NCI-H345 treated with DMSO at 0.1 percent for 48 hours (cell line): ENCODE results near the gene TRIM52.
"Not testable (repeated sequence)": the region's sequence is repeated elsewhere in the genome, so short reads cannot be mapped to it uniquely, and the experiment has no call there.

ENCODE experiments used
- DNase-seq: peaks from one replicate; lab custom pipeline; 2025; ENCODE audit not compliant: unreplicated experiment; lab: John Stamatoyannopoulos, UW

Gene TRIM52

DNA sequence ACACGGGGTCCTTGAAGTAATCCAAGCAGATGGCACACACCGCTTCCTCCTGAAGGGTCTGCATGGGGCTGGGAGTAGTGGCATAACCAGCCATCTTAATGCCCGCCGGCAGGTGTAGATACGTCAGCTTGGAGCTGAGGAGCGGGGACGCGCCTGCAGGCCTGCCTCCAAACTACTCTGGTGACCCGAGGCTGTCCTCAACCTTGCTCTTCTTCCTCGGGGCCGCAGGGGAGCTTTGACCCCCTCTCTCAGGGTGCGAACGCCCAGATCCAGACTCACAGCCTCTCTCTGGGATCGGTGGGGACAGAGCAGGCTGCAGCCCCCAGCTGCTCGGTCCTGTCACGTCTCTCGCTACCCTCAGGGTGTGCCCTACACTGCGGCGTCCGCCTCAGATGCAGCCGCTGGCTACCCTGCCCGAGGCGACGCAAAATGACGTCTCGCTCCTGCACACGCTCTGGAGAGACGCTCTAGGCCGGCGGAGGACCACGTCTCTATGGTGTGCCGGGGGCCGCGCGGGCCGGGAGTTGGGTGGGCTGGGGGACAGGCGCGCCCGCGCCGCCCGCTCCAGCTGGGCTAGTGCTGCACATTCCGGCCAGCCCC lies at the start of gene TRIM52:
TRIM52 (minus strand) TSS at position 424 of the 600 bp plus-strand sequence; CDS start at position 94, 330 bp downstream.
- DNase-seq: no peak

DNA sequence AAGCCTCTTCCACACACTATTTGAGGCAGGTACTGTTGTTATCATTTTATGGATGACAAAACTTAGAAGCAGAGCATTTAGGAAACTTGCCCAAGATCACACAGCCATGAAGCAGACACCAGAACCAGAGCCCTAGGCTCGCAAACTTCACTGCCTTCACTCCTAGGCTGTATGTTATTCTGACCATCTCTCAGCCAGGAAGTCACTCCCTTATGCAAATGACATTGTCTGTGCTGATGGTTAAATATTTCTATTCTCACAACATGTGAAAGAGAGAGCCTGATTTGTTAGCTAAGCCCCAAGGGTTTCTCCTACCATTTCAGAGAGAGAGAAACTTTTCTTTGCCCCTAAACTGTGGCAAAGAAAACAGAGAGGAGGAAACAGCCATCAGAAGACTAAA lies 26.4 kb upstream of the TRIM52 start:
- not testable (repeated sequence) for DNase-seq

DNA sequence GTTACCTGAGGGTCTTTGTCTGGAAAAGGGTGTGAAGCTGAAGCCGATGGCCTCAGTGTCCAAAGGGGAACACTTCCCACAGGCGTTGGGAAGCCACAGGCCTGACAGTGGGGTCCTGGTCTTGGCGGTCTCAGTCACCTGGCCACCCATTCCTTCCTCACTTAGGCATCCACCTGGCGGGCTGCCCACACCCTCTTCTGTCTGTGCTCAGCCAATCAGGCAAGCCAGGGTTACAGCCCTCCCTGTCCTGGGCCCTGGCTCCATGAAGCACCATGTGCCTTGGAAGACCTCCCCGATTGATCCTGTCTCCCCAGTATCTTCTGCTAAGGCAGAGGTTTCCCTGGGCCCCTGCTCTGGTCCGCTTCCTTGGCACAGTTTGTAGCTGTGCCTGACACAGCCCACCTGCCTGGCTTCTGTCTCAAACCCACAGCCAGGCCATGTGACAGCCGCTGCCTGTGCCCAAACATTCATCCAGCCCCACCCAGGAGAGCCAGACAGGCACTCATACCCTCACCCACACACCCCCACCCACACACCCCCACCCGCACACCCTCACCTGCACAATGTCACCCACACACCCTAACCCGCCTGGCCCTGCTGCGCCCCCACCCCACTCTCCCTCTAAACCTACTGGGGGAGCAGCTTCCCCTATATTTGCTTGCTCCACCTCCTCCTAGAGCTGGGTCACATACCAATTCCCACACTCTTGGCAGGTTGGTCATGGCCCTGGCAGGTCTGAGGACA lies 25.2 kb upstream of the TRIM52 start:
- DNase-seq: not testable (repeated sequence)

DNA sequence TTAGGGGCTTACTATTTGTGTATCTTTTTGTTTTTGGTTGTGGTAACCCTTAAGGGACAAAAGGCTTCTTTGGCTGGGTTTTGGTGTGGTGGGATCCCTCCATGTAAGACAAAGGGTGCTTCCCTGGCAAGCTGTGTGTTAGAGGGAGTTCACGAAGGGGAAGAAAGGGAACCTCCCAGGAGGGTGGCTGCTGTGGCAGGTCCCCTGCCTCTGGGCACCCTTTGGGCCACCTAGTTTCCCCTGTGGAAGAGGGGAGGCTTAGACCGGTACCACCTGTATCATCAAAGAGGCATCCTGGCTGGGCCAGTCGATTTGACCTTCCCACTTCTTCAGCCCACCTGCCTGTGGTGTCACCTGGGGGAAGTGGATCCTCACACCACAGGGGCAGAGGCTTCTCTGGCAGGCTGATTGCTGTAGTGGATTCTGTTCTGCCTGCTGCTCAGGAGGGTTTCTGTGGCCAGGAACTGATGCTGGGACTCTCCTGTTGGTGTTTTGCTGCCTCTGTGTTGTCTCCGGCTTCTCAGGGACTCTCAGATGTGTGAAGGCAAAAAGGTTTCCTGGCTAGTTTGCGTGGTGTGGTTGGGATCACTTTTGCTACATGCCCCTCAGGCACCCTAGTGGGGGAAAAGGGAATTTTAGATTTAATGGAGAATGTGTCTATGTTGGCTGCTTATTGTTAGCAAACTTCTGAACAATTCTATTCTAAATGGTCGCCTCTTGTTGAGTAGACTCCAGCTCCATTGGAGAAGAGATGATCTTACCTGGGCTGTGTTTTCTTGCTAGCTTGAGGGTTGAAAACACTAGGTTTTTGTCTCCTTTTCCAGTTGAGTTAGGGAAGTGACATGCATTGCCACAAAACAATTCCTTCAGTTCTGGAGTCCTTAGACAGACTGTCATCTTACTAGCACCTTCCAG lies 23.2 kb upstream of the TRIM52 start:
- DNase-seq: not testable (repeated sequence)

DNA sequence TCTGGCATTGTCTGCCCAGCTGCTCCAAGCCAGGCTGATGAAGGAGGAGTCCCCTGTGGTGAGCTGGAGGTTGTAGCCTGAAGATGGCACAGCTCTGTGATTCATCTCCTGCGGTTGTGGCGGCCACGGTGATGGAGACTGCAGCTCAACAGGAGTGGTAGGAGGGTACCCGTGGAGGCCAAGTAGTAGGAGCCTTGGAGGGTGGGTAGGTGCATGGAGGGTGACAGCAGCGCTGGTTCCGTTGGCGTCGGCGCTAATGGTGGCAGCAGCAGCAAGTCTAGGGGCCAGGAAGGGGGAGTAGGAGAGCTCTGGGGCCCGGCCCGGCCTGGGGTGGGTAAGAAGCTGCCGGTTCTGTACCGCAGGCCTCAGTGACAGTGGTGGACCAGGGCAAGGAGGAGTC lies 22.4 kb upstream of the TRIM52 start:
- DNase-seq: no peak

DNA sequence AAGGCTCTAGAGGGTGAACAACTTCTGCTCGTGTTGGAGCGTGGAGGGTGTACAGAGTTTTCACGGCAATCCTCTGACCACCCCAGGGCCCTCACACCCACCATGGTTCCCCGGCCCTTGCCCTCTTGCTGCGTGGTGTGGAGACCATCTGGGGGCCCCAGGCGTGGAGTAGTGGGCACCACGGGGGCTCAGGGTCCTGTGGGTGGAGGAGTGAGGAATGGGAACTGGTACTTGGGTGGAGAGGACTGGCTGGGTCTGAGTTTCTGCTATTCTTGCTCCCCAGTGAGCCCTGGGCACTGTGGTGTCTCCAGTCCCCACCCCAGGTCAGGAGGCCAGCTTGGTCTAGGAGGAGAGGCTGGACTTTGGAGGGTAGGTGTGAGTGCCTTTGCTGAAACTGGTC lies 21.9 kb upstream of the TRIM52 start:
- no peak for DNase-seq

DNA sequence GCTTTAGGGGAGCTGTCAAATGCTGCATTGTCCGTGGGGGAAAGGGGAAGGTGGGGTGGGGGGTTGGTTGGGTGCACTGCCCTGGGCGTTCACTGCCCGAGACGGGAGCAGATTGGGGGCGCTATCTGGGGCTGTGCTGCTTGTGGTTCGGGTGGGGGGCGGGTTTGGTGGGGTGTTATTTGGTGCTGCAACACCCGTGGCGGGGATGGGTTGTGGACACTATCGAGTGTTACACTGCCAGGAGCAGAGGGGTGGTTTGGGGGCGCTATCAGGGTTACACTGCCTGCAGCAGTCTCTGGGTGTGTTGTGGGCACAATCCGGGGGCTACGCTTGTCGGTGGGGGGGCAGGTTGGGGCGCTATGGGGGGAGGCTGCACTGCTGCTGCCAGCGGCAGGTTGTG lies 21.5 kb upstream of the TRIM52 start:
- DNase-seq: not testable (repeated sequence)

DNA sequence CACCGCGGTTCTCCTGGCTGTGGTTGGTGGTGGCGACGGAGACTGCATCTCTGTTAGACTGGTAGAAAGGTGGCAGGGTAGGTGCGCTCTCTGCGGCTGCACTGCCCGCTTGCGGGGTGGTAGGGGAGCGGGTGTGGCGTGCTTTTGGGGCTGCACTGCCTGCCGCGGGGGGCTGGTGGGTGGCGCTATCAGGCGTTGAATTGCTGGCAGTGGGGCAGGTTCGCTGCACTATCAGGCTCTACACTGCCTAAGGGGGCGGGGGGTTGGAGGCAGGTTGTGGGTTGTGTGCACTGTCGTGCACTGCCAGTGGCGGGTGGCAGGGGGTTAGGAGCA lies 21.0 kb upstream of the TRIM52 start:
- DNase-seq: no peak

DNA sequence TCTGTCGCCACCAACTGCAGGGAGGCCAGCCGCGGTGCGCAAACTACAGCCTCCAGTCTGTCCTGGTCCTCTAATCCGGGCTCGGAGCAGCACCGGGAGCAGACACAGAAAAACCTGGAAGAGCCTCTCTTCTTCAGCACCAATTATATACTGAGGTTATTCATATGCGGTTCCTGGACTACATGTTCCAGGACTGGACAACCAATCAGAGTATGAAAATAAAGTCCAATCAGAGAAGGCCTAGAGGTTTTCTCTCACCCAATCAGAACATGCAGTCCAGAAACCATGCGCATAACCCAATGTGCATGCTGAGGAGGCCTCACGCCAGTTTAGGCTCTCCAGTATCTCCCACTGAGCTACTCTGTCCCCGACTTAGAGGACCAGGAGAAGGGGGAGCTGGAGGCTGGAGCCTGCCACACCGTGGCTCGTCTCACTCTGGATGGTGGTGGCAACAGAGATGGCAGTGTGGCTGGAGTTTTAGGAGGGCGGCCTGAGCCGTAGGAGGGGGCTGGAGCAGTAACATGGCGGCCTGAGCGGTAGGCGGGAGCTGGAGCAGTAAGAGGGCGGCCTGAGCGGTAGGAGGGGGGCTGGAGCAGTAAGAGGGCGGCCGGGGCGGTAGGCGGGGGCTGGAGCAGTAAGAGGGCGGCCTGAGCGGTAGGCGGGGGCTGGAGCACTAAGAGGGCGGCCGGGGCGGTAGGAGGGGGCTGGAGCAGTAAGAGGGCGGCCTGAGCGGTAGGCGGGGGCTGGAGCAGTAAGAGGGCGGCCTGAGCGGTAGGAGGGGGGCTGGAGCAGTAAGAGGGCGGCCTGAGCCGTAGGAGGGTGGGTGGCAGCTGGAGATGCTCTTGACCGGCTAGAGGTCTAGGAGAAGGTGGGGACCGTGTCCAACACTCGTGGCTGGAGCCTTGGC lies 20.4 kb upstream of the TRIM52 start:
- DNase-seq: no peak

DNA sequence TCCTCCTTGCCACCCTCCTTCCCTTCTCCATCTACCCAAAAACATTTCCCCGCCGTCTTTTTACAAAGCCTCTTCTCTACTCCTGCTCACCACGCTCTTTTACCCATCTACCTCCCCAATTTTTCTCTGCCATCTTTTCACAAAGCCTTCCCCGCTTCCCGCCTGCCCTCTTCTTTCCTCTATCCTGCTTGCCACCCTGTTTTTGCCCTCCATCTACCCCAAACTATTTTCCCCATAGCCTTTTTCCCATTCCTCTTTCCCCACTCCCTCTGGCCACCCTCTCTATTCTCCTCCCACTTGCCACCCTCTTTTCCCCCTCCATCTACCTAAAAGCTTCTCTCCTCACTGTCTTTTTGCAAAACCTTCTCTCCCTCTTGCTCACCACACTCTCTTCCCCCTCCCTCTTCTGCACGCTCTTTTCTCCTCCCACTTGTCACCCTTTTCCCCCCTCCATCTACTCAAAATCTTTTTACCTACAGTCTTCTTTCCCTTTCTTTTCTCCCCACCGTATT lies 19.4 kb upstream of the TRIM52 start:
- DNase-seq: no peak

DNA sequence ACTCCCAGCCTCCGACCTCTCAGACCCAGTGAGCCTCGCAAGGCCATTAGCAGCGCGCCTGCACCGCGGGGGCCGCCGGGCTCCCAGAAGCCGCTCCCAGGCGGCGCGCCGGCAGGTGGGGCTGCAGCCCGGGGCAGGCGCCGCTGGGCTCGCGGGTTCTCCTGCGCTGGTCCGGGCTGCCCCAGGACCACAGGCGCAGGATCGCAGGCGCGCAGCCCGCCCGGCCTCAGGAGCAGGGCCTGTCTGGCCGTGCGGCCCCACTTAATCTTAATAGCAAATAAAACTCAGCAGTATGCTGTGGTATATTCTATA lies 12.4 kb upstream of the TRIM52 start:
- not testable (repeated sequence) for DNase-seq

DNA sequence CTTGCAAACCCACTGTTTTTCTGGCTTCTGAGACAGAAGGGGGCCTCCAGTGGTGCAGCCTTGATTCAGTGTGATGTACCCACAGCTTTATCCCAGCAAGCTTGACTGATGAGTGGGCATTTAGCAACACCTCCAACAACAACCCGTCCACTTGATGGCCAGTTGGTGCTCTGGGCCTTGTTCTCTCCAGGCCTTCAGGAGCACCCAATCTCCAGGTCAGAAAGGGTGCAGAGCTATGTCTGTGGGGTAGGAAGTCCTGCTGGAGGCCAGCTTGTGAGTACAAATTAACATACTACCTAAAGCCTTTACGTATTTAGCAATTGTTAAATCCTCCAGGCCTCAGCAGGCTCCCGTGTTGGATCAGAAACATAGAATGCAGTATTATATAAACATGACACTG lies 10.1 kb upstream of the TRIM52 start:
- no peak for DNase-seq

DNA sequence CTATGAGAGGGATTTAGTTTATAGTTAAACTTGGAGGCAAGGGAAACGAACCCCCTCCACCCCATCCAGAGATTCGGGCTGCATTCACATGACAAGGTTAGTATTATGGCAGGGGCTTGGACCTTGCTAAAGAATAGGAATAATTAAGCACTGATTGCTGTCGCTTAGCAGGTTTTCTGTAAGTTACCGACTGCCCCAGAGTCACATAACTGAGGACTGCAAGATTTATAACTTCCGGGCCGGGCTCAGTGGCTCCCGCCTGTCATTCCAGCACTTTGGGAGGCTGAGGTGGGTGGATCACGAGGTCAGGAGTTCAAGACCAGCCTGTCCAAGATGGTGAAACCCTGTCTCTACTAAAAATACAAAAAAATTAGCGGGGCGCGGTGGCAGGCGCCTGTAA lies 7.0 kb upstream of the TRIM52 start:
- DNase-seq: not testable (repeated sequence)

DNA sequence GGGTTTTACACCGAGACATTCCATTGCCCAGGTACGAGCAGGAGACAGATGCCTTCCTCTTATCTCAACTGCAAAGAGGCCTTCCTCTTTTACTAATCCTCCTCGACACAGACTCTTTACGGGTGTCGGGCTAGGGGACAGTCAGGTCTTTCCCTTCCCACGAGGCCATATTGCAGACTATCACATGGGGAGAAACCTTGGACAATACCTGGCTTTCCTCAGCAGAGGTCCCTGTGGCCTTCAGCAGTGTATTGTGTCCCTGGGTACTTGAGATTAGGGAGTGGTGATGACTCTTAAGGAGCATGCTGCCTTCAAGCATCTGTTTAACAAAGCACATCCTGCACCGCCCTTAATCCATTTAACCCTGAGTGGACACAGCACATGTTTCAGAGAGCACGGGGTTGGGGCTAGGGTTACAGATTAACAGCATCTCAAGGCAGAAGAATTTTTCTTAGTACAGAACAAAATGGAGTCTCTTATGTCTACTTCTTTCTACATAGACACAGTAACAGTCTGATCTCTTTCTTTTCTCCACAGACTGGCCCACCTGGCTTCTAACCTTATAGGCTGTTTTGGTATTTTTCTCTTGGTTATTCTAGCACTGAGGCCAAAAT lies 6.5 kb upstream of the TRIM52 start:
- not testable (repeated sequence) for DNase-seq

DNA sequence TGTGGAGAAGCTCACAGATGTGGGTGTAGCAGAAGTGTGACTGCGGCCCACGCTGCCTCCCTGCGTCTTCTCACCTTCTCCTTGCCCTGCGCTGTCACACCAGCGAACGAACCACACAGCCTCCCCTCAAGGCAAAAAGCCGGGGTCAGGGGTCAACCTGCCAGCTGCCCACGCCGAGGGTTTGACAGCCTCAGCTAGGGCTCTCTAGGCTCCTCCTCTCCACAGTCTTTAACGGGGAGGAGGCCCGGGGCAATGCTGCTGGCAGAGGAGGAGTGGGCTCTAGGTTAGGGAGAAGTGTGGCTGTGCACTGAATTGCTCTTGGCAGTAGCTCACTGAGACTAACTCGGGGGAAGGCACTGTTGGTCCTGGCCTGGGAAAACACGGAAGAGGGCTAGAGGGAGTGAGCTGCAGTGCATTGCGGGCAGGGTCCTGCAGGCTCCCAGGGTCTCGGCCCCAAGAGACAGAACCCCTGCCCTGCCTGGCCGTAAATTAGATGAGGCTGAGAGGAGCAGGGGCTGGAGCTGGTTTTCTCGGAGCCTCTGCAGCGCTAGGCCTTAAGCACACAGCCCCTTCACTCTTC lies 4.2 kb upstream of the TRIM52 start:
- DNase-seq: no peak

DNA sequence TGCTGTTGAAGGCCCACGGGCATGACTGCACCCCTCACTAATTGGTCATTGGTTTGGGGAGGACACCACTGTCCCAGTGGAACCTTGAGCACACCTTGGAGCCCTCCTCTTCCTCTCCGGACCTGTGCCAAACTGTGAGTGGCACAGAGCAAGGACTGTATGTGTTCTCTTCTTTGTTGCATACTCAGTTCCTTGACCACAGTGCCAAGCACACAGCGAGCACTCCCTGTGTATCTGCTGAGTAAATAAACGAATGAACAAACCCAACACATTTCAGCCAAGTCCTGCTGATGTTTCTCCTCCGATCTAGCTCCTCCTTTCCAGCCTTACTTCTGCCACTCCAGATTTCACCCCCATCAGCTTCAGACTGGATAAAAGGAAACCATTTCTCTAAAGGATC lies 2.7 kb upstream of the TRIM52 start:
- DNase-seq: no peak

DNA sequence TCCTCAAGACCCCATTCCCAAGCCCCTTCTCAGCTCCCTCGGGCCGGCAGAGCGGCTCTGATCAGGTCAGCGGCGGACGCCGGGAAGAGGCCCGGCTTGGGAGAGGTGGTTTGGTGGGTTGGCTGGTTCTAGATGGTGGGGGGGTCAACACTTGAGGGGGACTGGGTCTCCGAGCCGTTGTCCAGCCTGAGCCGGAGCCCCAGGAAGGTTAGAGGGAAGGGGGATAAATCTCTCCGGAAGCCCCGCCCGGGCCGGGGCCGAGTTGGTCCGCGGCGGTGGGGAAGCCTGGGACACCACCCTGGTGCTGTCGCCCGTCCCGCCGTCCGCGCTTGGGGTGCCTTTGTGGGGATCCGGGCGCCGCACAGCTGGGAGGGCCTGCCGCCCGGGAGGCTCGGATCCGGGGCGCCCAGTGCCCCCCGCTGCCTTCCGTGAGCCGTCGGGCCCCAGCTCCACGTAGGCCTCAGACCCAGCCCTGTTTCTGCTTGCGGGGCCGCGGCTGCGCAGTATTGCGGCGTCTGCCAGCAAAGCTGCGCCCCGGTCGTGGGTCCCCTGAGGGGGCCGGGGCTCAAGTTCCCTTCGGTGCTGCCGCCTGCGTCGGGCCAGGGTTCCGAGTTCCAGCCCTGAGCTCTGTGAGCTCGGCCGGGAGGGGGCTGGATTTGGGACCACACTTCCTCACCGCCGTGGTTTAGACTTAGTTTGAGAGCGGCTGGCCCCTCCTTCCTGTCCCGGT lies 542 bp upstream of the TRIM52 start:
- DNase-seq: no peak

DNA sequence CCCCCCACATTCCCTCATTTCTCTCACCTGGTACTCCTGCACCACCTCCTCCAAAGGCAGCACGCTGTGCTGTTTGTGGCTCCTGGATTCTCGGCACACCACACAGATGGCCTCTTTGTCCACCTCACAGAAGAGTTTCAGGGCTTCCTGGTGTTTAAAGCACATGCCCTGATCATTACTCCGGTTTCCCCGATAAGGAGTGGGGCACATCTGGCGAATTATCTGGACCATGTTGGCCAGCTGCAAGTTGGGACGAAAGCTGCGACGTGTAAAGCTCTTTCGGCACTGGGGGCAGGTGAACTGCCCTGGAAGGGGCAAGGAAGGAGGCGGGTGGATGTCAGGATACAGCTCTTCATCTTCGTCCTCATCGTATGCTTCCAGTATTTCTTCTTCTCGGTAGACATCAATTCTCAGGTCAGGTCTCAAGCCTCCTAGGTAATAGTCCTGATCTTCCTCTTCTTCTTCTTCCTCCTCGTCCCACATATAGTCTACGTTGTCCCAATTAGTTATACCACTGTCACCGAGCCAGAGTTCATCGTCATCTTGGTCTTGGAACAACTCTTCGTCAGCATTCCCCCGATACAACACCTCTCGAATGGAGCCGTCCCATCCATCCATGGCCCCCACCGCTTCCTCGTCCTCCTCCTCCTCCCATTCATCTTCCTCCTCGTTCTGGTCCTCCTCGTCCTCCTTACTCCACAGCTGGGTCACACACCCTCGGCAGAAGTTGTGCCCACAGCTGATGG lies 796 bp downstream of the TRIM52 start:
- no peak for DNase-seq

DNA sequence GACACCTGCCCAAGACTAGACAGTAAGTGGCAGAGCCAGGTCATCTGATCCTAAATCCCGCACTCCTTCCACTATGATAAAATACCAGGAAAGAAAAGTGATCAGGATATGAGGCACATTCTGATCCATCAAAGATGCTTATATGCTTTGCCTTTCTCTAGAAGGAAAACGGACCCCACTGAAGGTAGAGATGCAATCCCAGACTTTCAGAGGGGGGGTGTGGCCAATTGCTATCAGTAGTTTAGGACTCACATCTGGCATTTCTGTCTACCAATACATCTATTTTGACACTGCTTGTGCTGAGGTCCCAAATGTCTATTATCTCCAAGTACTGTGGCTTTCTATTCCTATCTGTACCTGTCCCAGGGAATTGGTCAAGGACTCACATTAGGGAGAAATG lies 1.7 kb downstream of the TRIM52 start:
- DNase-seq: no peak
